HG03354 (cell line): ENCODE results near the gene IL17B.

Experiments
- ATAC-seq: cut with Tn5 transposase; IDR thresholded peaks from one replicate; pipeline ENCODE4 v1.9.1; 2021; ENCODE audit warnings: mild to moderate bottlenecking; ENCODE audit not compliant: unreplicated experiment, poor library complexity, severe bottlenecking

Gene IL17B

GRCh38 chr5:149379177-149379761, at the start of gene IL17B:
IL17B (minus strand) TSS chr5:149379292; CDS start chr5:149379225, 67 bp downstream.
- ATAC-seq, result no peak

- no peak for ATAC-seq
These were observed 48.9 kb upstream of the IL17B start for GRCh38 chr5:149428032-149428431.

GRCh38 chr5:149427374-149427773, 48.3 kb upstream of the IL17B start:
- no peak for ATAC-seq

GRCh38 chr5:149426931-149427330, 47.8 kb upstream of the IL17B start:
- no peak for ATAC-seq

GRCh38 chr5:149425729-149426128, 46.6 kb upstream of the IL17B start:
- no peak for ATAC-seq

- no peak for ATAC-seq
These were observed 45.6 kb upstream of the IL17B start for GRCh38 chr5:149424371-149425315.

- no peak for ATAC-seq
These were observed 44.7 kb upstream of the IL17B start for GRCh38 chr5:149423794-149424268.

- no peak for ATAC-seq
These were observed 44.1 kb upstream of the IL17B start for GRCh38 chr5:149423049-149423793.

- no peak for ATAC-seq
These were observed 43.4 kb upstream of the IL17B start for GRCh38 chr5:149422366-149423048.

- ATAC-seq, result no peak
These were observed 42.7 kb upstream of the IL17B start for GRCh38 chr5:149421834-149422233.

GRCh38 chr5:149421372-149421685, 42.2 kb upstream of the IL17B start:
- no peak for ATAC-seq

GRCh38 chr5:149420545-149421371, 41.7 kb upstream of the IL17B start:
- no peak for ATAC-seq

- ATAC-seq, result no peak
These were observed 40.9 kb upstream of the IL17B start for GRCh38 chr5:149419859-149420544.

GRCh38 chr5:149419532-149419858, 40.4 kb upstream of the IL17B start:
- no peak for ATAC-seq

GRCh38 chr5:149418910-149419531, 39.9 kb upstream of the IL17B start:
- no peak for ATAC-seq

- no peak for ATAC-seq
These were observed 38.7 kb upstream of the IL17B start for GRCh38 chr5:149417711-149418368.

GRCh38 chr5:149416987-149417710, 38.1 kb upstream of the IL17B start:
- ATAC-seq, result no peak
